ENCODE data around the gene KIAA1217. TPM values are rescaled to one million over a fixed set of nuclear protein-coding genes. Genes with fewer than 3 reads are reported as not detected.

The KIAA1217 gene
- total RNA-seq, 1 experiment from 2014 or later = 23.4 TPM

DNA sequence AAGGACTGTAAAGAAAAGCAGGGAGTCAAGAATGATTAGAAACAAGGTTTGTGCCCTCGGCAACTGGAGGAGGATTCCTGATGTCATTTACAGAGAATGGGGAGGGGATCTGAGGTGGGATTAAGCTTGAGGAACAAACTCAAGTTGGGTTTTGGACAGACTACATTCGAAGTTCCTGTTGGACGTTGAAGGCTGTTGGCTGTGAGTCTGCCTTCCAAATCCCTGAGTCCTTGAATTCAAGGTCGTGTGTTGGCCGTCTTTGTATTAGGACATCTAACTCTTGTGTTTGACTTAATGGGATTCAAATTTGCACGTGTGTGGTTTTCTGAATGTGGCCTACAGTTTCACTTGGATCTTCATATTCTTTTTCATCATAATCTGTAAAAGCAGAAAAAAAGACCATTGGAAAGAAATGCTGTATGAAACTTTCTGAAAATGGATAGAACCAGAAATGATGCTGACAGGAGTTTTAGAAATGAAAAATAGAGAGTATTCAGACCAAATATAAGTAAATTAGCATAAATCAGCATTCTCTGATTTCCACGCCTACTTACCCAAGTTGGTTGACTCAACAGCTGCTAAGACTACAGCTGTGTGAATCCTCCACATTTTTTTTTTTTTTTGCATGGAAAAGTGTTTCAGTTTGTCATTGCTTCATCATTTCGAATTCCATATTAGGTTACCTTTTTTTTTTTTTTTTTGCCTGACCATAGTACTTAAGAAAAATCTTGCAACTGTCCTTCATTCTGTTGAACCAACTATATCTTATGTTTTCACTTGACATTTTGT is 94.8 kb downstream of the KIAA1217 start:
- ChIA-PET CTCF (no interaction called here), POLR2A (no interaction called here)
- H3K4me3 Mint-ChIP-seq = no peak overlapping the region
- ATAC-seq = no peak
- H3K9me3 Mint-ChIP-seq = peaks cover 4% of the 10 kb centered on the region
- TF ChIP-seq PRRX2 (CRISPR knock-in tag; IDR thresholded peaks at IDR 0.05) (no peak), RORB (CRISPR knock-in tag; IDR thresholded peaks at IDR 0.05) (no peak), OVOL2 (CRISPR knock-in tag; IDR thresholded peaks at IDR 0.05; ENCODE audit: borderline replicate concordance) (no peak), ZNF317 (CRISPR knock-in tag; IDR thresholded peaks at IDR 0.05; ENCODE audit: borderline replicate concordance, low read depth) (no peak), NFATC4 (CRISPR knock-in tag; IDR thresholded peaks at IDR 0.05) (no peak), MYBL2 (CRISPR knock-in tag; IDR thresholded peaks at IDR 0.05) (no peak), SMAD3 (CRISPR knock-in tag; IDR thresholded peaks at IDR 0.05; ENCODE audit: borderline replicate concordance) (no peak), SOX15 (CRISPR knock-in tag; IDR thresholded peaks at IDR 0.05) (no peak), SMAD4 (CRISPR knock-in tag; IDR thresholded peaks at IDR 0.05) (no peak)
- TF ChIP-seq, protein P1, sequence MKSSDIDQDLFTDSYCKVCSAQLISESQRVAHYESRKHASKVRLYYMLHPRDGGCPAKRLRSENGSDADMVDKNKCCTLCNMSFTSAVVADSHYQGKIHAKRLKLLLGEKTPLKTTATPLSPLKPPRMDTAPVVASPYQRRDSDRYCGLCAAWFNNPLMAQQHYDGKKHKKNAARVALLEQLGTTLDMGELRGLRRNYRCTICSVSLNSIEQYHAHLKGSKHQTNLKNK (CRISPR knock-in tag; IDR thresholded peaks at IDR 0.05) = no peak
- TF ChIP-seq, protein P2, sequence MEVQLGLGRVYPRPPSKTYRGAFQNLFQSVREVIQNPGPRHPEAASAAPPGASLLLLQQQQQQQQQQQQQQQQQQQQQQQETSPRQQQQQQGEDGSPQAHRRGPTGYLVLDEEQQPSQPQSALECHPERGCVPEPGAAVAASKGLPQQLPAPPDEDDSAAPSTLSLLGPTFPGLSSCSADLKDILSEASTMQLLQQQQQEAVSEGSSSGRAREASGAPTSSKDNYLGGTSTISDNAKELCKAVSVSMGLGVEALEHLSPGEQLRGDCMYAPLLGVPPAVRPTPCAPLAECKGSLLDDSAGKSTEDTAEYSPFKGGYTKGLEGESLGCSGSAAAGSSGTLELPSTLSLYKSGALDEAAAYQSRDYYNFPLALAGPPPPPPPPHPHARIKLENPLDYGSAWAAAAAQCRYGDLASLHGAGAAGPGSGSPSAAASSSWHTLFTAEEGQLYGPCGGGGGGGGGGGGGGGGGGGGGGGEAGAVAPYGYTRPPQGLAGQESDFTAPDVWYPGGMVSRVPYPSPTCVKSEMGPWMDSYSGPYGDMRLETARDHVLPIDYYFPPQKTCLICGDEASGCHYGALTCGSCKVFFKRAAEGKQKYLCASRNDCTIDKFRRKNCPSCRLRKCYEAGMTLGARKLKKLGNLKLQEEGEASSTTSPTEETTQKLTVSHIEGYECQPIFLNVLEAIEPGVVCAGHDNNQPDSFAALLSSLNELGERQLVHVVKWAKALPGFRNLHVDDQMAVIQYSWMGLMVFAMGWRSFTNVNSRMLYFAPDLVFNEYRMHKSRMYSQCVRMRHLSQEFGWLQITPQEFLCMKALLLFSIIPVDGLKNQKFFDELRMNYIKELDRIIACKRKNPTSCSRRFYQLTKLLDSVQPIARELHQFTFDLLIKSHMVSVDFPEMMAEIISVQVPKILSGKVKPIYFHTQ (CRISPR knock-in tag; IDR thresholded peaks at IDR 0.05) = no peak
- TF ChIP-seq, protein P3, sequence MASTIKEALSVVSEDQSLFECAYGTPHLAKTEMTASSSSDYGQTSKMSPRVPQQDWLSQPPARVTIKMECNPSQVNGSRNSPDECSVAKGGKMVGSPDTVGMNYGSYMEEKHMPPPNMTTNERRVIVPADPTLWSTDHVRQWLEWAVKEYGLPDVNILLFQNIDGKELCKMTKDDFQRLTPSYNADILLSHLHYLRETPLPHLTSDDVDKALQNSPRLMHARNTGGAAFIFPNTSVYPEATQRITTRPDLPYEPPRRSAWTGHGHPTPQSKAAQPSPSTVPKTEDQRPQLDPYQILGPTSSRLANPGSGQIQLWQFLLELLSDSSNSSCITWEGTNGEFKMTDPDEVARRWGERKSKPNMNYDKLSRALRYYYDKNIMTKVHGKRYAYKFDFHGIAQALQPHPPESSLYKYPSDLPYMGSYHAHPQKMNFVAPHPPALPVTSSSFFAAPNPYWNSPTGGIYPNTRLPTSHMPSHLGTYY (CRISPR knock-in tag; IDR thresholded peaks at IDR 0.05) = no peak
- TF ChIP-seq, protein P4, sequence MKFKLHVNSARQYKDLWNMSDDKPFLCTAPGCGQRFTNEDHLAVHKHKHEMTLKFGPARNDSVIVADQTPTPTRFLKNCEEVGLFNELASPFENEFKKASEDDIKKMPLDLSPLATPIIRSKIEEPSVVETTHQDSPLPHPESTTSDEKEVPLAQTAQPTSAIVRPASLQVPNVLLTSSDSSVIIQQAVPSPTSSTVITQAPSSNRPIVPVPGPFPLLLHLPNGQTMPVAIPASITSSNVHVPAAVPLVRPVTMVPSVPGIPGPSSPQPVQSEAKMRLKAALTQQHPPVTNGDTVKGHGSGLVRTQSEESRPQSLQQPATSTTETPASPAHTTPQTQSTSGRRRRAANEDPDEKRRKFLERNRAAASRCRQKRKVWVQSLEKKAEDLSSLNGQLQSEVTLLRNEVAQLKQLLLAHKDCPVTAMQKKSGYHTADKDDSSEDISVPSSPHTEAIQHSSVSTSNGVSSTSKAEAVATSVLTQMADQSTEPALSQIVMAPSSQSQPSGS (CRISPR knock-in tag; IDR thresholded peaks at IDR 0.05; ENCODE audit: borderline replicate concordance, low read depth) = no peak
- TF ChIP-seq, protein P5, sequence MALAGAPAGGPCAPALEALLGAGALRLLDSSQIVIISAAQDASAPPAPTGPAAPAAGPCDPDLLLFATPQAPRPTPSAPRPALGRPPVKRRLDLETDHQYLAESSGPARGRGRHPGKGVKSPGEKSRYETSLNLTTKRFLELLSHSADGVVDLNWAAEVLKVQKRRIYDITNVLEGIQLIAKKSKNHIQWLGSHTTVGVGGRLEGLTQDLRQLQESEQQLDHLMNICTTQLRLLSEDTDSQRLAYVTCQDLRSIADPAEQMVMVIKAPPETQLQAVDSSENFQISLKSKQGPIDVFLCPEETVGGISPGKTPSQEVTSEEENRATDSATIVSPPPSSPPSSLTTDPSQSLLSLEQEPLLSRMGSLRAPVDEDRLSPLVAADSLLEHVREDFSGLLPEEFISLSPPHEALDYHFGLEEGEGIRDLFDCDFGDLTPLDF (CRISPR knock-in tag; IDR thresholded peaks at IDR 0.05) = no peak
- TF ChIP-seq, protein P6, sequence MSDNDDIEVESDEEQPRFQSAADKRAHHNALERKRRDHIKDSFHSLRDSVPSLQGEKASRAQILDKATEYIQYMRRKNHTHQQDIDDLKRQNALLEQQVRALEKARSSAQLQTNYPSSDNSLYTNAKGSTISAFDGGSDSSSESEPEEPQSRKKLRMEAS (CRISPR knock-in tag; IDR thresholded peaks at IDR 0.05) = no peak
- peaks cover 2% of the 10 kb centered on the region; the same call in 1 of the 2 replicates for H3K36me3 Mint-ChIP-seq
- no peak for DNase-seq (ENCODE audit: low spot score)
- H3K27me3 Mint-ChIP-seq (ENCODE audit: low read depth) = no peaks in the 10 kb centered on the region
- peaks cover 17% of the 10 kb centered on the region for H3K4me1 Mint-ChIP-seq
- H3K27ac Mint-ChIP-seq = no peak overlapping the region

DNA sequence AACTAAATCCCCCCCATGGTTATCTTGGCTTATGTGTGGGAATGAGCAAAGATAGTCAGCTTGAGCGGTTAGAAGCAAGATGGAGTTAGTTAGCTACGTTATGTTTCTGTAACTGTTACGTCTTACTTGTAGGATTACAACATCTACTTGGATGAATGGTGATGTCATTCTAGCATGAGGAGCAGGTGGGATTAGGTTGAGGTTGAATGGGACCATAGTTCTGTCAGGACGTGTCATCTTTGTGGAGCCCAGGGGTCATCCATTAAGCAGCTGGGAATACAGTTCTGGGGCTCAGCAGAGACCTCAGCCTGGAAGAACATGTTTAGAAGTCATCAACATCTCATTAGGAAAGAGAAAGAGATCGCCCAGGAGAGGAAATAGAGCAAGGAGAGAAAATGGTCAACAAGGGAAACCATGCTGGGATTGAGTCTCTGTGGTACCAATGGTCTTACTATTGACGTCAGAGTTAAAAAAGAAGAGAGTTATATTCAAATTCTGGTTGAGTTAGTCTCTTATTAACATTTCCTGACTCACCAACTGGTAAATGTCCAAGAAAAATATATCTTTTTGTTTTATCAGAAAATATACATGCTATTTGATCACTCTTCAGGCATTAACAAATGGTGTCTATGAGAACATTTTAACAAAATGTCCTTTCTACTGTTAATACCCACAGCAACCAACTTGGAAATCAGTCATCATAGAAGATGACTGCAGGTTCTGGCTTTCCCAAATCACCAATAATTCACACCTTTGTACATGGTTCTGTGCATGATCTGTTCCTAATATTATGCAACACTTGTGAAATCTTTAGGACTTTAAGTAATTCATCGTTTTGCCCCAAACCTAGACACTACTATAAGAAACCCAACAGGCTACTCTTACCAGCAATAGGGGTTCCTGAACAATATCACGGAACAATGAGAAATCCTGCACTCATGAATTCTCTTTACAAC is 96.9 kb downstream of the KIAA1217 start:
- ChIA-PET POLR2A (no interaction called here), CTCF (interaction anchor here (0.5 to 3.0 kb wide), 4 partner anchors 8 to 108 kb away, joined by 3 to 16 read pairs (median 3); no protein-coding TSS in a partner anchor)
- H3K4me1 Mint-ChIP-seq = peaks cover 17% of the 10 kb centered on the region
- ATAC-seq = no peak
- no peak overlapping the region for H3K27ac Mint-ChIP-seq
- DNase-seq (ENCODE audit: low spot score) = no peak
- H3K9me3 Mint-ChIP-seq = peaks cover 4% of the 10 kb centered on the region
- no peak overlapping the region for H3K4me3 Mint-ChIP-seq
- H3K36me3 Mint-ChIP-seq = peaks cover 3% of the 10 kb centered on the region; the same call in 1 of the 2 replicates
- H3K27me3 Mint-ChIP-seq (ENCODE audit: low read depth) = no peaks in the 10 kb centered on the region
- TF ChIP-seq ZBTB21 (CRISPR knock-in tag; IDR thresholded peaks at IDR 0.05; ENCODE audit: borderline replicate concordance) = no peak
- no peak for TF ChIP-seq HMGA2 (CRISPR knock-in tag; IDR thresholded peaks at IDR 0.05)
- TF ChIP-seq, protein P7, sequence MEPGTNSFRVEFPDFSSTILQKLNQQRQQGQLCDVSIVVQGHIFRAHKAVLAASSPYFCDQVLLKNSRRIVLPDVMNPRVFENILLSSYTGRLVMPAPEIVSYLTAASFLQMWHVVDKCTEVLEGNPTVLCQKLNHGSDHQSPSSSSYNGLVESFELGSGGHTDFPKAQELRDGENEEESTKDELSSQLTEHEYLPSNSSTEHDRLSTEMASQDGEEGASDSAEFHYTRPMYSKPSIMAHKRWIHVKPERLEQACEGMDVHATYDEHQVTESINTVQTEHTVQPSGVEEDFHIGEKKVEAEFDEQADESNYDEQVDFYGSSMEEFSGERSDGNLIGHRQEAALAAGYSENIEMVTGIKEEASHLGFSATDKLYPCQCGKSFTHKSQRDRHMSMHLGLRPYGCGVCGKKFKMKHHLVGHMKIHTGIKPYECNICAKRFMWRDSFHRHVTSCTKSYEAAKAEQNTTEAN (CRISPR knock-in tag; IDR thresholded peaks at IDR 0.05) = no peak
- no peak for TF ChIP-seq NFYB (CRISPR knock-in tag; conservative IDR thresholded peaks at IDR 0.05; ENCODE audit: low read depth)
- TF ChIP-seq RELA (CRISPR knock-in tag; IDR thresholded peaks at IDR 0.05; ENCODE audit: borderline replicate concordance) = no peak
